ENCODE results near the gene GYS1.
"Not testable (repeated sequence)": the region's sequence is repeated elsewhere in the genome, so short reads cannot be mapped to it uniquely, and the experiment has no call there.

Gene GYS1

GRCh38 chr19:48928164-48929025 is 64.7 kb downstream of the GYS1 start:
- no peak for TF ChIP-seq CTCF (IDR thresholded peaks at IDR 0.05)
- H3K27ac ChIP-seq, result no peak overlapping the region
- H3K9me3 ChIP-seq (ENCODE audit: control insufficient read depth, low read length), result no peaks in the 10 kb centered on the region

DNA sequence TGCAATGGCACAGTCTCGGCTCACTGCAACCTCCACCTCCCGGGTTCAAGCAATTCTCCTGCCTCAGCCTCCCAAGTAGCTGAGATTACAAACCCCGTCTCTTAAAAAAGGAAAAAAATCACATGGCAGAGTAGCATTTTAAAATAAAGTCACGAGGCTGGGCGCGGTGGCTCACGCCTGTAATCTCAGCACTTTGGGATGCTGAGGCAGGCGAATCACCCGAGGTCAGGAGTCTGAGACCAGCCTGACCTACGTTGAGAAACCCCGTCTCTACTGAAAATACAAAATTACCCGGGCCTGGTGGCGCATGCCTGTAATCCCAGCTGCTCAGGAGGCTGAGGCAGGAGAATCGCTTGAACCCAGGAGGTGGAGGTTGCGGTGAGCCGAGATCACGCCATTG is 65.4 kb downstream of the GYS1 start:
- not testable (repeated sequence) for H2AFZ ChIP-seq; H3K36me3 ChIP-seq (ENCODE audit: control insufficient read depth, insufficient read depth, low read length); H3K4me1 ChIP-seq; H3K79me2 ChIP-seq; H3K4me3 ChIP-seq (ENCODE audit: low read depth, low read length); H3K9me3 ChIP-seq (ENCODE audit: control insufficient read depth, low read length); H3K4me2 ChIP-seq (ENCODE audit: low read length); H3K27me3 ChIP-seq (ENCODE audit: control insufficient read depth, insufficient read depth, low read length); H3K27ac ChIP-seq; H3K9ac ChIP-seq

More at GRCh38 chr19:48928164-48929025, 64.7 kb downstream of the GYS1 start:
- Histone ChIP-seq H3K4me2 (ENCODE audit: low read length) (no peak overlapping the region), H3K36me3 (ENCODE audit: control insufficient read depth, insufficient read depth, low read length) (no peaks in the 10 kb centered on the region), H3K4me1 (no peaks in the 10 kb centered on the region), H3K27me3 (ENCODE audit: control insufficient read depth, insufficient read depth, low read length) (no peaks in the 10 kb centered on the region), H3K79me2 (no peaks in the 10 kb centered on the region), H3K4me3 (ENCODE audit: low read depth, low read length) (no peak overlapping the region), H3K9ac (no peak overlapping the region), H2AFZ (no peak overlapping the region)

- Histone ChIP-seq H3K27ac (no peak overlapping the region), H3K9me3 (ENCODE audit: control insufficient read depth, low read length) (no peaks in the 10 kb centered on the region), H3K36me3 (ENCODE audit: control insufficient read depth, insufficient read depth, low read length) (no peaks in the 10 kb centered on the region), H3K4me1 (no peaks in the 10 kb centered on the region), H3K9ac (no peak overlapping the region), H3K4me2 (ENCODE audit: low read length) (no peak overlapping the region), H3K27me3 (ENCODE audit: control insufficient read depth, insufficient read depth, low read length) (no peaks in the 10 kb centered on the region), H3K4me3 (ENCODE audit: low read depth, low read length) (no peak overlapping the region), H2AFZ (no peak overlapping the region), H3K79me2 (no peaks in the 10 kb centered on the region)
- no peak for TF ChIP-seq CTCF (IDR thresholded peaks at IDR 0.05)
These were observed 66.2 kb downstream of the GYS1 start for GRCh38 chr19:48926909-48927308.

DNA sequence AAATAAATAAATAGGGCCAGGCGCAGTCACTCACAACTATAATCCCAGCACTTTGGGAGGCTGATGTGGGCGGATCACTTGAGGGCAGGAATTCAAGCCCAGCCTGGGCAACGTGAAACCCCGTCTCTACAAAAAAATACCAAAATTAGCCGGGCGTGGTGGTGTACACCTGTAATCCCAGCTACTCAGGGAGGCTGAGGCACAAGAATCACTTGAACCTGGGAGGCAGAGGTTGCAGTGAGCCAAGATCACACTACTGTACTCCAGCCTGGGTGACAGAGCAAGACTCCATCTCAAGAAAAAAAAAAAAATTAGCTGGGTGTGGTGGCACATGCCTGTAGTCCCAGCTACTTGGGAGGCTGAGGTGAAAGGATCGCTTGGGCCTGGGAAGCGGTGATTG is 67.2 kb downstream of the GYS1 start:
- H3K4me3 ChIP-seq (ENCODE audit: low read depth, low read length); H3K4me1 ChIP-seq; H3K27ac ChIP-seq; H2AFZ ChIP-seq; H3K36me3 ChIP-seq (ENCODE audit: control insufficient read depth, insufficient read depth, low read length); H3K27me3 ChIP-seq (ENCODE audit: control insufficient read depth, insufficient read depth, low read length); H3K4me2 ChIP-seq (ENCODE audit: low read length); H3K9me3 ChIP-seq (ENCODE audit: control insufficient read depth, low read length); H3K9ac ChIP-seq; H3K79me2 ChIP-seq: not testable (repeated sequence)

DNA sequence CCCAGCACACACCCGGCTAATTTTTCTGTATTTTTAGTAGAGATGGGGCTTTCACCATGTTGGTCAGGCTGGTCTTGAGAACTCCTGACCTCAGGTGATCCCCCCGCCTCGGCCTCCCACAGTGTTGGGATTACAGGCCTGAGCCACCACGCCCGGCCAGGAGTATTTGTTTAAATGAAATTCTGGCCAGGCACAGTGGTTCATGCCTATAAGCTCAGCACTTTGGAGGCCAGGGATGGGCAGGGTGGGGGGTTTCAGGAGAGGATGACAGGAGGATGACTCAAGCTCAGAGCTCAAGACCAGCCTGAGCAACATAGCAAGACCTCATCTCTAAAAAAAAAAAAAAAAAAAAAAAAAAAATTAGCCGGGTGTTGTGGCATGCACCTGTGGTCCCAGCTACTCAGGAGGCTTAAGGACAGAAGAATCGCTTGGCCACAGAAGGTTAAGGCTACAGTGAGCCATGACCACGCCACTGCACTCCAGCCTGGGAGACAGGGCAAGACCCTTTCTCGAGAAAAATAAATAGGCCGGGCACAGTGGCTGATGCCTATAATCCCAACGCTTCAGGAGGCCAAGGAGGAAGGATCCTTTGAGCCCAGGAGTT is 67.8 kb downstream of the GYS1 start:
- H3K4me3 ChIP-seq (ENCODE audit: low read depth, low read length), result no peak overlapping the region
- no peak overlapping the region for H3K27ac ChIP-seq
- H3K27me3 ChIP-seq (ENCODE audit: control insufficient read depth, insufficient read depth, low read length), result no peaks in the 10 kb centered on the region
- no peak overlapping the region for H3K4me2 ChIP-seq (ENCODE audit: low read length)
- TF ChIP-seq CTCF (IDR thresholded peaks at IDR 0.05), result no peak
- H3K79me2 ChIP-seq, result no peaks in the 10 kb centered on the region
- H3K9me3 ChIP-seq (ENCODE audit: control insufficient read depth, low read length), result no peaks in the 10 kb centered on the region
- no peaks in the 10 kb centered on the region for H3K36me3 ChIP-seq (ENCODE audit: control insufficient read depth, insufficient read depth, low read length)
- H3K4me1 ChIP-seq, result no peaks in the 10 kb centered on the region
- H3K9ac ChIP-seq, result no peak overlapping the region
- no peak overlapping the region for H2AFZ ChIP-seq

Data from parathyroid adenoma (tissue), 2 donors.